HG03460 (cell line): Measurements from ENCODE around the gene NPTX1.

ENCODE experiments used
- ATAC-seq: cut with Tn5 transposase; IDR thresholded peaks from one replicate; pipeline ENCODE4 v1.9.1; 2021; ENCODE audit not compliant: unreplicated experiment

NPTX1 gene

GRCh38 chr17:80479246-80479566, 2.8 kb upstream of the NPTX1 start:
- no peak for ATAC-seq

- no peak for ATAC-seq
Observed at GRCh38 chr17:80478487-80479245, 2.3 kb upstream of the NPTX1 start.

DNA sequence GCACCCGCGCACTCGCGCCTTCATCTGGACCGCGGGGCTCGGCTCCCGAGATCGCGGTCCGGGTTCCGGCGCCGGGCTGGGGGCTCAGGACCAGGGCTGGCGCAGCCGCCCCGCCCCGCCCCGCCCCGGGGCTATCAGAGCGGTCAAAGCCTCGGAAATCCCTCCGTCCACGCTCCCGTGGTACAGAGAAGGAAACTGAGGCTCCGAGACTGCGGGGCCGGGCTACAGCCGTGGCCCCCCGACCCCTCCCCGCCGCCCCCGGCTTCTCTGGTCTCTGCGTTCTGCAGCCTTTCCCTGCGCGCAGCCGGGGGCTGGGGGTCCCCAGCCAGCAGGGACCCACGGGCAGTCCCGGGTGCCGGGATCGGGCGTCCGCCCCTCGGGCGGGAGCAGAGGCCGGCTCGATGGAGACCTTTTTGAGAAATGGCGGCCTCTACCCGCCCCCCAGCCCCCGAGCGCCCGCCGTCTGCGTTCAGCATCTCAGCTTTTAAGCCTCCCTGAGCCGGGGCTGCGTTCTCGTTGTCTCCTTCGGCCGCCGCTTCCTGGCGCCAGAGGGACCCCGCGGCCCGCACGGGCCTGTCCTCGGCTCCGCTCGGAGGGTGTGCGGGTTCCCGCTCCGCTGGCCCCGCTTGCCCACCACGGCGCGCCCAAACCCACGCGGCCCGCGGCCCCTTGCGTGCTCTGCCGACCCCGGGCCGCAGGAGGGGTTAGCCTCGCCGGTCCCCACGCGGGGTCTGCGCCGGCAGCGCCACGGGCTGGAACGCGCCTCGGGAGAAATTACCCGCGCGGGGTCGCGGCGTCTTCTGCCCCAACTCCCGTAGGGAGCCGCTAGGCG, 1.5 kb upstream of the NPTX1 start:
- ATAC-seq = no peak

DNA sequence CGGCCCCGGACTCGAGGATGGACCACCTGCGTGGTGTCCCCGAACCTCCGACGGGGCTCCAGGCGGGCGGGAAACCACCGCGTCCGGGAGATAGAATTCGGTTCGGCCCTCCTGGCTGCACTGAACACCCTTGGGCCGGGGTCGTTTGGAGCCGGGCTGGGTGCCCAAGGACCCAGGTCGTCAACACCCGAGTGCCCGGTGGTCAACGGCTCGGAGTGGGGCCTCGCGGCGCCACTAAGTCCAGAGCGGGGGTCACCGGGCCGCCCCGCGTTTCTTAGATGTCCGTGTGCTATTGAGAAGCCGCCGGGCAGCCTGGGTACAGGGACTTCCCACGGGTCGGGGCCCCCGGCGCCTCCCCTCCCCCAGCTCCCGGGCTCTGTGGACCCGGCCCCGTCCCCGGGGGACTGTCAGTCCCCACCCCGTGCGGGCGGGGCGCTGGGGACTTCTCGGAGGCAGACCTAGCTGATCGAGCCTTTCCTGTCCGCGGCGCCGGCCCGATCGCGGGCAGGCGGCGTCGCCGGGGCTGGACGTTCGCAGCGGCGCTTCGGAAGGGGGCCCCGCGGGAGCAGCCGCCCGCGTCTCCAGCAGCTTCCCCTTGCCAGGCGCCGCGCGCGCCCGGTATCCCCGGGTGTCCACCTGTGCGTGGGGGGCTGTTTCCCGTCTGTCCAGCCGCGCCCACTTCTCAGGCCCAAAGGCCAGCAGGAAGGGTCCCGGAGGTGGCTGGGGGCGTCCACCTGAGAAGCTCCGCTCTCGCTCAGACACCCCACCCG, 655 bp upstream of the NPTX1 start:
- no peak for ATAC-seq

- ATAC-seq = no peak
Observed at GRCh38 chr17:80474961-80475909, 1.2 kb downstream of the NPTX1 start.

DNA sequence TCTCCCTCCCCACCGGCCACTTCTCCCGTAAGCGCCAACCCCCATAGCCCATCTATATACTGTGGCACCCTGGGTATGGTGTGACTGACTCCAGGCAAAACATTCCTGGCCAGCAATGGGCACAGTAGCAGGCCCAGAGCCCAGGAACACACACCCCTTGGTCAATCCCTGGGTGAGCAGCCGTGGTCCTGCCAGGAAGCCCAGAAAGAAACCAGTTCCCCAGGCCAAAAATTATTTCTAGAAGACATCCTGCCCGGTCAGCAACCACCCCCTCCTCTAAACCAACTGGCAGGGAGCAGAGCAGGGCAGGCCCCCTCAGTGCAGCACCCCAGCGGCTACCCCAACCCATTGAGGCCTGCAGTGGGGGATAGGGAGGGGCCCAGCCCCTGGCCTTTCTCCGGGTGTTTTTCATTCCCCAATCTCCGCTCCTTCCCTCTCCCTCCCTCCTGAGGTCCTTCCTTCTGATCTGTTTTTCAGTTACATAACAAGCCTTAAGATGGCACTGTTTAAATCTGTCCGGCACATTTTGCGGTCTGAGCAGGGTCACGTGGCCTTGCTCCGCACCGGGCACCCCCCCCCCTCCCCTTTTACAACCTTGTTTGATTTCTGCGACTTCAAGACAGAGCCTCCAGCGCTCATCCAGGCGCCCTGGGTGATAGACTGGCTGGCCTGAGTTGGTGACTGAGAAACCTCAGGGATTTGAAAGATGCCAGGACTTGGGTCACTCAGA, 2.0 kb downstream of the NPTX1 start:
- ATAC-seq = no peak

- no peak for ATAC-seq
Observed at GRCh38 chr17:80473701-80474100, 2.7 kb downstream of the NPTX1 start.

GRCh38 chr17:80472996-80473395, 3.4 kb downstream of the NPTX1 start:
- no peak for ATAC-seq

GRCh38 chr17:80471922-80472321, 4.5 kb downstream of the NPTX1 start:
- ATAC-seq = no peak

- ATAC-seq = no peak
Observed at GRCh38 chr17:80470603-80471002, 5.8 kb downstream of the NPTX1 start.

- ATAC-seq = no peak
Observed at GRCh38 chr17:80469667-80470066, 6.7 kb downstream of the NPTX1 start.

- no peak for ATAC-seq
Observed at GRCh38 chr17:80468781-80469493, 7.5 kb downstream of the NPTX1 start.

- ATAC-seq = no peak
Observed at GRCh38 chr17:80468242-80468641, 8.2 kb downstream of the NPTX1 start.

DNA sequence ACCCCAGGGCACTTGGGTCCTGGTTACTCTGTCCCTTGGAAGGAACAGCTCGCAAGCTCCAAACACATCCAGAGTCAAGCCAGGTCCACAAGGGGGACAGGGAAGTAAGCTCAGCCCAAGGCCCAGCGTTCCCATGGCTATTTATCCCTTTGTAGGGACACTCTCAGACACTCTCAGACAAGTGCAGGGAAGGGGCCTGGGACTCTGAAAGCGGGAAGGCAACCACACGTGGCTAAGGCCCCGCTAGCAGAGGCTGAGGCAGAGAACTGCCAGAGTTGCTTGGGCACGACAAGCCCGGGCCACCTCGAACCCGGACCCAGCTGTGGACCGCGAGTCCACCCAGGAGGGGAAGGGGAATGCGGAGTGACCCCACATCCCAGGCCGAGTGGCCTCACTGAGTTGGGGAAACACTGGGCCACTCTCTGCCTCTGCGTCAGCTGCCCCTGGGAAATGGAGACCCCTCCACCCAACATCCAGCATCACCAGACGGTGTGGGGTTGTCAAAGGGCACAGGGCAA, 10.2 kb downstream of the NPTX1 start:
- no peak for ATAC-seq

DNA sequence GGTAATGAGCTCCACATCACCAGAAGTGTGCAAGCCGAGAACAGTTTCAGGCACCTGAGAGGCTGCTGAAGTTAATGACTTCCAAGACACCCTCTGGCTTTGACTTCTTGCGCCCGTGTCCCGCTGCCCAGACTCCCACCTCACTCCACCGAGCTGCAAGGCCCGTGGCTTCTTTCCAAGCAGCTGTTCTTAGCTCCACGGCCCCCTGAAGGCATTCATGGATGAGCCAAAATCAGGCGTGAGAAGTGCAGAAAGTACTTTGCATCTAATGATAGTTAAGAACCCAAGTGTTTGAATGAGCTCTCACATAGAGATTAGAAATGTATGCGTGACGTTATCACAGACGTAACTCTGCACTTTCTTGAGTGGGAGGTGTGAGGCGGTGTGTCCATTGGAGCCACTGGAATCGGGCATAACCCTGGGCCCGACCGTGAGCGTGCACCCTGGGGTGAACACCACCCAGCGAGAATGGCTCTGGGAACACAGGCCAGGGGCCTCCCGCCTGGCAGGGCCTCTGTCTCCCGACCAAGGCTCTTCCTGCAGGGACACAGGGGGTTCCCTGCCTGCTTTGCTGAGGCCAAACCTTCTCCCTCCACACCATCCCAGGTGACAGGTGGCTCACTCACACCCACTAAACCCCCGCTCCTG, 11.0 kb downstream of the NPTX1 start:
- ATAC-seq = no peak

DNA sequence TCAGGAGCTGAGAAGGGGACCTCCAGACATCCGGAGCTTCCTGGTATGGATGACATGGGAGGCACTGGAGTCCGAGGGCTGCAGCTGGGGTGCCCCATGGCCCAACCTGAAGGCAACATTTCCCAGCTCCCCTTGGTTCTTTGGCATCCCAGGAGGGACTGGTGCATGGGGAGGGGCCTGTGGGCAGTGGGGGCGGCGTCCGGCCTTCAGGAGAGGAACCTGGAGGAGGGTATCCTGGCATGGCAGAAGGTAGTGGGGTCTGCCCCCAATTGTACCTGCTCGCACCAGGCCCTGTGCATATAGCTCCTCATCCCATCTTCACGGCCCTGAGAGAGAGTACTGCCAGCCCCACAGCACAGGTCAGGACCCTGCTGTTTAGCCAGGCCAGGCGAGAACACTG, 11.9 kb downstream of the NPTX1 start:
- ATAC-seq = no peak

DNA sequence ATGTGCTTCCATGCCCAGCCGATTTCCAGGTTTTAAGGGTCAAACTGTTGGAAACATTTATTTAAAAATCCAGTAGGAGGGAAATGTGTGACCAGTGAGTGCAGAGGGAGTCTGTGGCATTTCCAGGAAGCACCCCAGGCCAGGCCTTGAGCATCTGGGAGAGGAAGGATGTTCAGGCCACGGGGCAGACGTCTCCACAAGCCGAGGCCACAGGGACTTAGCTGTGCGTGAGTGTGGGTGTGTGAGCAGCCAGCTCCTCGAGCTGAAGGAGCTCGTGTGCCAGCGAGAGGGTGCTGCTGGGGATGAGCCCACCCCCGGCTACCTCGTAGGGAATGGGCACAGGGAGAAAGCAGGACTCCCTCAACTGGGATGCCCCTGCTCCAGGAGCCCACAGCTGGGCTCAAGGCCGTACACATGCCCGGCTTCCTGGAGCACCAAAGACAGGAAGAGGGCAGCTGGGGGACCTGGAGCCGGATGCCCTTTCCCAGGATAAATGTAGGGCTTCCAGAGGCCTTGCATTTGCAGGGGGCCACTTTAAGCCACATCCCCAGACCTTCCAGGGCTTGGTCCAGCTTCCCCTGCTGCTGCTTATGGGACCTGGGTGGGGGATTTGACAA, 12.5 kb downstream of the NPTX1 start:
- ATAC-seq = no peak

DNA sequence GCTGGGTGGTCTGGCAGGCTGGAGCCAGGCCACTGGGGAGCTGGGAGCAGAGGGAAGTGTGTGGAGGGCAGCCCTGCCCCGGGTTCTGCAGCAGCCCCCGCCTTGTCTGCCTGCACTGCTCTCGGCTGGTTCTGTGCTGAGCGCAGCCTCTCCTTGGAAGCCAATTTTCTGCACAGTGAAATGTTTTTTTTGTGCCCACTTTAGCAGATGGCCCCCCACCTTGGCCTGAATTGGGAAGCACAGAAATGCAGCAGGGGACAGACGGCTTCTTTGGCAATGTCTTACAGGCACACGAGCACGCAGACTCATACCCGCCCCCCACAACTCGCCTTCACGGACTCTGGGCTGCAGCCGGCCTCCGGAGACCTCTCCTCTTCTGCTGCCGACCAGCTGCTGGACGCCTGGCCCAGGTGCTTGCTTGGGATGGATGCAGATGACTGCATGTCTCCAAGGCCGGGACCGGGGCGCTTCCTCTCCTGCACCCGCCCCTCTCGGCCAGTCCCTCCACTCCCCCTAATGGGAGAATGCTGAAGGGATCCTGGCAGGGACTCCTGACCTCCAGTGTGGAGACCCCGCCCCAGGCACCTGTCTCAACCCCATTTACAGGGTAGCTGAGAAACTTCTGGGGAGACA, 14.8 kb downstream of the NPTX1 start:
- ATAC-seq = no peak
